Measurements from ENCODE around the gene CPN1.

The CPN1 gene

GRCh38 chr10:99998889-99999288 lies 82.8 kb downstream of the CPN1 start:
- Histone ChIP-seq H3K27me3 (ENCODE audit: insufficient read depth, low read length, poor library complexity) (no peaks in the 10 kb centered on the region), H4K5ac (ENCODE audit: low read length) (no peak overlapping the region), H4K8ac (ENCODE audit: low read depth, low read length) (no peak overlapping the region), H3K4me1 (ENCODE audit: control insufficient read depth, low read depth, low read length) (peaks cover 2% of the 10 kb centered on the region), H3K79me2 (ENCODE audit: control insufficient read depth, insufficient read depth, low read length) (peaks cover 17% of the 10 kb centered on the region), H2BK15ac (replicated peaks; ENCODE audit: low read depth) (no peak overlapping the region), H3K23ac (ENCODE audit: low read length) (no peak overlapping the region), H3K79me1 (ENCODE audit: low read length) (peaks cover 10% of the 10 kb centered on the region), H3K36me3 (ENCODE audit: control insufficient read depth, insufficient read depth, low read length) (no peaks in the 10 kb centered on the region), H2AK5ac (ENCODE audit: low read length) (no peak overlapping the region), H3K9ac (ENCODE audit: low read length) (no peak overlapping the region), H3K4ac (ENCODE audit: low read depth, low read length) (no peak overlapping the region), H2BK120ac (ENCODE audit: low read depth, low read length) (no peak overlapping the region), H3K27ac (ENCODE audit: low read depth, low read length) (no peak overlapping the region), H3K18ac (ENCODE audit: low read length) (no peak overlapping the region), H3K4me2 (ENCODE audit: low read length) (no peak overlapping the region), H2BK5ac (ENCODE audit: low read length) (no peak overlapping the region), H3K4me3 (ENCODE audit: low read length) (no peak overlapping the region), H3K56ac (ENCODE audit: low read length) (no peak overlapping the region)
- no peak for DNase-seq
- no CpG with 5 or more reads among the region's 6 CpGs for WGBS (ENCODE audit: extremely low coverage, insufficient coverage, low lambda C conversion rate)

DNA sequence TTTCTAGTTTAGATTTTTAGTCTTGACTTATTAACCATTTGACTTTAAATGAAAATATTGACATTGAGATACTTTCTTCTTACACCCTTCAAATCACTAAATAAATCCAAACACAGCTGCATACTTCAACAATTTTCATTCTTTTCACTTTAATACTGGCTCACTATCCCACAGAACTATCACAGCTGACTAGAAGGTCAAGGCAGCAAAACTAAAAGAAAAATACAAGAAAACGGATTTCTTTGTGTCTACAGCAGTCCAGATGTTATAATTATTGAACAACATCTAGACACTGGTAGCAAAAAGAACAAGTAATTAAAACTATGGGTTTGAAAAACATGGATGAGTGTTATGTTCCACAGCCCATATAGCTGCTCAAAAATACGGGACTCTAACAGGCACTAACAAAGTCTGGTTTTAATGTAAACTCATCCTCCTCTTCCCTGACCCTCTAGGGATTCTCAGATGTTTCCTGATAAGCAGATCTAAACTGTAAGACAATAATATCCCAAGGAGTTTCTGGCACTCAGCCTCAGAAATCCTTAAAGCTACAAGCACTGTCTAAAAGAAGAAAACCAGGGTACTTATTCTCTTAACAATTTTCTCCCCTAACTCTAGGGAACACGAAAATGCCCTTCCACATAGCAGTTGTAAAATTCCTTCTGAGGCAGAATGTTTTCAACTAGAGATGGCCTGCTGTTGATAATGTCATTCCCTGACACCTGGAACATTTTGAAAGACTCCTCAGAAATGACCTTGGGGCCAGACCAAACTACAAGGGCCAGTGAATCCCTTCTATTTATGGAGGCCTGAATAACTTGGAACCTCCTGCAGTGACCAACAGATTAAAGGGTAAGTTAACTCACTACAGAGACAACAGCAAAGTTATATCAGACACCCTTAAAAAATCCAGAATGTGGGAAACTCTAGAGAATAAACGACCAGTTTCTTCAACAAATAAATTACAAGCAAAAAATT lies 84.7 kb downstream of the CPN1 start:
- no peak overlapping the region for H2AK5ac ChIP-seq (ENCODE audit: low read length)
- no peak overlapping the region for H4K5ac ChIP-seq (ENCODE audit: low read length)
- H3K4ac ChIP-seq (ENCODE audit: low read depth, low read length): no peak overlapping the region
- peaks cover 10% of the 10 kb centered on the region for H3K79me1 ChIP-seq (ENCODE audit: low read length)
- no peak overlapping the region for H2BK15ac ChIP-seq (replicated peaks; ENCODE audit: low read depth)
- no peak overlapping the region for H3K9ac ChIP-seq (ENCODE audit: low read length)
- DNase-seq: peak; percentile 42
- no peak overlapping the region for H4K8ac ChIP-seq (ENCODE audit: low read depth, low read length)
- H3K36me3 ChIP-seq (ENCODE audit: control insufficient read depth, insufficient read depth, low read length): no peaks in the 10 kb centered on the region
- WGBS (ENCODE audit: extremely low coverage, insufficient coverage, low lambda C conversion rate): no CpG with 5 or more reads among the region's 4 CpGs
- H3K4me3 ChIP-seq (ENCODE audit: low read length): no peak overlapping the region
- H3K27ac ChIP-seq (ENCODE audit: low read depth, low read length): no peak overlapping the region
- H3K27me3 ChIP-seq (ENCODE audit: insufficient read depth, low read length, poor library complexity): no peaks in the 10 kb centered on the region
- H3K79me2 ChIP-seq (ENCODE audit: control insufficient read depth, insufficient read depth, low read length): peaks cover 14% of the 10 kb centered on the region
- H2BK120ac ChIP-seq (ENCODE audit: low read depth, low read length): no peak overlapping the region
- H3K4me1 ChIP-seq (ENCODE audit: control insufficient read depth, low read depth, low read length): peaks cover 2% of the 10 kb centered on the region
- H3K56ac ChIP-seq (ENCODE audit: low read length): no peak overlapping the region
- no peak overlapping the region for H3K23ac ChIP-seq (ENCODE audit: low read length)
- H3K18ac ChIP-seq (ENCODE audit: low read length): no peak overlapping the region
- no peak overlapping the region for H3K4me2 ChIP-seq (ENCODE audit: low read length)
- H2BK5ac ChIP-seq (ENCODE audit: low read length): no peak overlapping the region

- Histone ChIP-seq H3K79me2 (ENCODE audit: control insufficient read depth, insufficient read depth, low read length) (peaks cover 9% of the 10 kb centered on the region), H3K27ac (ENCODE audit: low read depth, low read length) (no peak overlapping the region), H3K23ac (ENCODE audit: low read length) (no peak overlapping the region), H3K27me3 (ENCODE audit: insufficient read depth, low read length, poor library complexity) (no peaks in the 10 kb centered on the region), H3K9ac (ENCODE audit: low read length) (no peak overlapping the region), H3K36me3 (ENCODE audit: control insufficient read depth, insufficient read depth, low read length) (no peaks in the 10 kb centered on the region), H2BK120ac (ENCODE audit: low read depth, low read length) (no peak overlapping the region), H2AK5ac (ENCODE audit: low read length) (no peak overlapping the region), H2BK5ac (ENCODE audit: low read length) (no peak overlapping the region), H3K56ac (ENCODE audit: low read length) (no peak overlapping the region), H3K18ac (ENCODE audit: low read length) (no peak overlapping the region), H3K4me2 (ENCODE audit: low read length) (no peak overlapping the region), H3K4me1 (ENCODE audit: control insufficient read depth, low read depth, low read length) (peaks cover 2% of the 10 kb centered on the region), H2BK15ac (replicated peaks; ENCODE audit: low read depth) (no peak overlapping the region), H3K4me3 (ENCODE audit: low read length) (no peak overlapping the region), H4K8ac (ENCODE audit: low read depth, low read length) (no peak overlapping the region), H3K79me1 (ENCODE audit: low read length) (peaks cover 10% of the 10 kb centered on the region), H4K5ac (ENCODE audit: low read length) (no peak overlapping the region), H3K4ac (ENCODE audit: low read depth, low read length) (no peak overlapping the region)
- no CpG with 5 or more reads among the region's 3 CpGs for WGBS (ENCODE audit: extremely low coverage, insufficient coverage, low lambda C conversion rate)
- DNase-seq: no peak
These were observed 86.0 kb downstream of the CPN1 start for GRCh38 chr10:99995713-99996112.

GRCh38 chr10:99995269-99995668 lies 86.4 kb downstream of the CPN1 start:
- H3K79me1 ChIP-seq (ENCODE audit: low read length): peaks cover 10% of the 10 kb centered on the region
- no peak overlapping the region for H4K5ac ChIP-seq (ENCODE audit: low read length)
- peaks cover 2% of the 10 kb centered on the region for H3K4me1 ChIP-seq (ENCODE audit: control insufficient read depth, low read depth, low read length)
- H2BK120ac ChIP-seq (ENCODE audit: low read depth, low read length): no peak overlapping the region
- H3K23ac ChIP-seq (ENCODE audit: low read length): no peak overlapping the region
- no peaks in the 10 kb centered on the region for H3K27me3 ChIP-seq (ENCODE audit: insufficient read depth, low read length, poor library complexity)
- no peak overlapping the region for H3K4me3 ChIP-seq (ENCODE audit: low read length)
- H4K8ac ChIP-seq (ENCODE audit: low read depth, low read length): no peak overlapping the region
- H3K27ac ChIP-seq (ENCODE audit: low read depth, low read length): no peak overlapping the region
- DNase-seq: no peak
- no peak overlapping the region for H2BK15ac ChIP-seq (replicated peaks; ENCODE audit: low read depth)
- no peak overlapping the region for H3K56ac ChIP-seq (ENCODE audit: low read length)
- no peak overlapping the region for H3K4me2 ChIP-seq (ENCODE audit: low read length)
- H3K18ac ChIP-seq (ENCODE audit: low read length): no peak overlapping the region
- H3K36me3 ChIP-seq (ENCODE audit: control insufficient read depth, insufficient read depth, low read length): no peaks in the 10 kb centered on the region
- WGBS (ENCODE audit: extremely low coverage, insufficient coverage, low lambda C conversion rate): no CpG with 5 or more reads among the region's 3 CpGs
- H2BK5ac ChIP-seq (ENCODE audit: low read length): no peak overlapping the region
- H2AK5ac ChIP-seq (ENCODE audit: low read length): no peak overlapping the region
- no peak overlapping the region for H3K4ac ChIP-seq (ENCODE audit: low read depth, low read length)
- H3K9ac ChIP-seq (ENCODE audit: low read length): no peak overlapping the region
- H3K79me2 ChIP-seq (ENCODE audit: control insufficient read depth, insufficient read depth, low read length): peaks cover 9% of the 10 kb centered on the region

- H3K79me2 ChIP-seq (ENCODE audit: control insufficient read depth, insufficient read depth, low read length): peaks cover 7% of the 10 kb centered on the region
- no peak overlapping the region for H2BK15ac ChIP-seq (replicated peaks; ENCODE audit: low read depth)
- H3K4me2 ChIP-seq (ENCODE audit: low read length): no peak overlapping the region
- H4K8ac ChIP-seq (ENCODE audit: low read depth, low read length): no peak overlapping the region
- no peak overlapping the region for H3K56ac ChIP-seq (ENCODE audit: low read length)
- H2AK5ac ChIP-seq (ENCODE audit: low read length): no peak overlapping the region
- no peak overlapping the region for H3K4me3 ChIP-seq (ENCODE audit: low read length)
- WGBS (ENCODE audit: extremely low coverage, insufficient coverage, low lambda C conversion rate): no CpG with 5 or more reads among the region's 5 CpGs
- H3K23ac ChIP-seq (ENCODE audit: low read length): no peak overlapping the region
- H3K4ac ChIP-seq (ENCODE audit: low read depth, low read length): no peak overlapping the region
- DNase-seq: no peak
- H3K79me1 ChIP-seq (ENCODE audit: low read length): peaks cover 10% of the 10 kb centered on the region
- no peaks in the 10 kb centered on the region for H3K27me3 ChIP-seq (ENCODE audit: insufficient read depth, low read length, poor library complexity)
- H3K9ac ChIP-seq (ENCODE audit: low read length): no peak overlapping the region
- no peak overlapping the region for H3K27ac ChIP-seq (ENCODE audit: low read depth, low read length)
- H4K5ac ChIP-seq (ENCODE audit: low read length): no peak overlapping the region
- no peak overlapping the region for H2BK120ac ChIP-seq (ENCODE audit: low read depth, low read length)
- no peaks in the 10 kb centered on the region for H3K36me3 ChIP-seq (ENCODE audit: control insufficient read depth, insufficient read depth, low read length)
- no peaks in the 10 kb centered on the region for H3K4me1 ChIP-seq (ENCODE audit: control insufficient read depth, low read depth, low read length)
- no peak overlapping the region for H3K18ac ChIP-seq (ENCODE audit: low read length)
- H2BK5ac ChIP-seq (ENCODE audit: low read length): no peak overlapping the region
These were observed 86.9 kb downstream of the CPN1 start for GRCh38 chr10:99994801-99995200.
